NCI-H1930 (cell line): ENCODE results near the gene TICAM2.

Experiments used
- DNase-seq, 2 experiments: peaks; one replicate each; lab custom pipeline; 2025; lab: John Stamatoyannopoulos, UW

TICAM2 gene

GRCh38 chr5:115531787-115532367, 70.4 kb downstream of the TICAM2 start:
- no peak for DNase-seq

- DNase-seq, result no peak
These were observed 70.9 kb downstream of the TICAM2 start for GRCh38 chr5:115531380-115531779.

GRCh38 chr5:115530426-115530825, 71.9 kb downstream of the TICAM2 start:
- DNase-seq, result no peak
